ENCODE data around the gene HDAC9.

The HDAC9 gene

DNA sequence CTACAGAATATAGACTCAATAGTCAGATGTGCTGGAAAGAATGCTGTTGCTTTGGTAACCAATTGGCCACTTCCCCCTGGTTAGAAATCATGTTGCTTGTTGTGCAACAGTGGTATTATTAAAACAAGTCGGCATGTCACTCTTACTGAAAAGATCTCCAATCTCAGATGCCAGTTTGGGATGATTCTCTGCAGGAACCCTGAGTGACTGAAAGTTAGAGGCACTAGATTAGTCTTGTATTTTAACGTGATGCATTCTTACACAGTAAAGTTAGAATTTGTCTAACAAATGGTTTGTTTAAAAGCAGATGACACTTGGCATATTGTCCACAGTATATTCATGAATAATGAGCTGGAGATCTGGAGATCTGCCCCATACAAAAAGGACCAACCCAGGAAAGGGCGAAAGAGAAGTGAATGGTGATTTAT, 334.3 kb downstream of the HDAC9 start:
- no peak for DNase-seq (ENCODE audit: low spot score in 2 of 2)
- Mint-ChIP-seq H3K27ac (no peak overlapping the region), H3K4me1 (no peaks in the 10 kb centered on the region), H3K36me3 (peaks cover 5% of the 10 kb centered on the region), H3K4me3 (no peak overlapping the region), H3K9me3 (no peaks in the 10 kb centered on the region), H3K27me3 (no peaks in the 10 kb centered on the region)
- ATAC-seq (ENCODE audit: low read depth) = no peak

DNA sequence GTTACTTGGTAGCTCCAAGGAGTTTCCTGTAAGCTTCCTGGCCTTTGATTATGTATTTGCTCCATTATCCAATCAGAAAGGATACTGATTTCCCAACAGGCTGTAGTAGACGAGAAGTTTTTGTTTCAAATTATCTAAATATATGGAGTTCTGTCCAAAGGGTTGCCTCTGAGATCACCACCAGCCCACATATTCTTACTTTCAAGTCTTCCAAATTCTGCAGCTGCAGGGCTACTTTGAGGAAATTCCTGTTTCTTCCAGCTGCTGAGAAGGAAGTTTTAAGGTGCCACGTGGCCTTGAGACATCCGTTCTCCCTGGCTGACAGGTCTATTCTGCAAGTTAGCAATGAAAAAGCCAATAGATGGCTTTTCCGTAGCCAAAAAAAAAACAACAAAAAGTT, 335.9 kb downstream of the HDAC9 start:
- no peak for DNase-seq (ENCODE audit: low spot score in 2 of 2)
- Mint-ChIP-seq H3K9me3 (no peaks in the 10 kb centered on the region), H3K36me3 (peaks cover 9% of the 10 kb centered on the region), H3K4me3 (no peak overlapping the region), H3K4me1 (peaks cover 3% of the 10 kb centered on the region), H3K27me3 (no peaks in the 10 kb centered on the region), H3K27ac (no peak overlapping the region)
- no peak for ATAC-seq (ENCODE audit: low read depth)

- ATAC-seq (ENCODE audit: low read depth) (no peak), DNase-seq (ENCODE audit: low spot score in 2 of 2) (no peak)
- H3K27ac Mint-ChIP-seq = no peak overlapping the region
- H3K36me3 Mint-ChIP-seq = peaks cover 9% of the 10 kb centered on the region
- H3K4me3 Mint-ChIP-seq = no peak overlapping the region
- no peaks in the 10 kb centered on the region for H3K9me3 Mint-ChIP-seq
- H3K4me1 Mint-ChIP-seq = peaks cover 3% of the 10 kb centered on the region
- H3K27me3 Mint-ChIP-seq = no peaks in the 10 kb centered on the region
Observed at GRCh38 chr7:18831943-18832342, 336.4 kb downstream of the HDAC9 start.

DNA sequence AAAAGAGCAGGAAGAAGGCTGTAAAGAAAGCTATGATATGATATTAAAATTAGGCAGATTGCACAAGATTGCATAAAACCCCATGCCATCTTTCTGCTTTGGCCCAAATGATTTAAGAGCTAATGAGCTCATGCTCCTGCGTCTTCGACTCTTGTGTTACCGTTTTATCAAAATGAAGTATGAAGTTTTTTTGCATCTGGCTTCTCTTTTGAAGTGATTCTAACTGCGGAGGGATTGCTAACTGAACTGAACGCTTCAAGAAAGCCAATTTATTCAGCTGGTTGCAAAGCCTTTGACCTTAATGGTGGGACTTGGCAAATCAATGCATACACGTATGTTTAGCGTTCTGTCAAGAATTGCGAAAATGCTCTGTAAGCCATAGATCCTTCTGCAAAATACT, 339.0 kb downstream of the HDAC9 start:
- H3K36me3 Mint-ChIP-seq = peaks cover 9% of the 10 kb centered on the region
- peaks cover 3% of the 10 kb centered on the region for H3K4me1 Mint-ChIP-seq
- no peak for DNase-seq (ENCODE audit: low spot score in 2 of 2)
- no peak overlapping the region for H3K27ac Mint-ChIP-seq
- no peak overlapping the region for H3K4me3 Mint-ChIP-seq
- ATAC-seq (ENCODE audit: low read depth) = no peak
- H3K9me3 Mint-ChIP-seq = no peaks in the 10 kb centered on the region
- no peaks in the 10 kb centered on the region for H3K27me3 Mint-ChIP-seq

- Mint-ChIP-seq H3K9me3 (no peaks in the 10 kb centered on the region), H3K27ac (no peak overlapping the region), H3K4me3 (no peak overlapping the region), H3K36me3 (peaks cover 6% of the 10 kb centered on the region), H3K27me3 (no peaks in the 10 kb centered on the region), H3K4me1 (peaks cover 3% of the 10 kb centered on the region)
- no peak for ATAC-seq (ENCODE audit: low read depth)
- DNase-seq (ENCODE audit: low spot score in 2 of 2) = no peak
Observed at GRCh38 chr7:18835001-18835690, 339.6 kb downstream of the HDAC9 start.

GRCh38 chr7:18843979-18844378, 348.4 kb downstream of the HDAC9 start:
- H3K27ac Mint-ChIP-seq = no peak overlapping the region
- no peaks in the 10 kb centered on the region for H3K27me3 Mint-ChIP-seq
- no peaks in the 10 kb centered on the region for H3K36me3 Mint-ChIP-seq
- no peaks in the 10 kb centered on the region for H3K9me3 Mint-ChIP-seq
- DNase-seq (ENCODE audit: low spot score in 2 of 2) (no peak), ATAC-seq (ENCODE audit: low read depth) (no peak)
- H3K4me1 Mint-ChIP-seq = peaks cover 3% of the 10 kb centered on the region
- no peak overlapping the region for H3K4me3 Mint-ChIP-seq

DNA sequence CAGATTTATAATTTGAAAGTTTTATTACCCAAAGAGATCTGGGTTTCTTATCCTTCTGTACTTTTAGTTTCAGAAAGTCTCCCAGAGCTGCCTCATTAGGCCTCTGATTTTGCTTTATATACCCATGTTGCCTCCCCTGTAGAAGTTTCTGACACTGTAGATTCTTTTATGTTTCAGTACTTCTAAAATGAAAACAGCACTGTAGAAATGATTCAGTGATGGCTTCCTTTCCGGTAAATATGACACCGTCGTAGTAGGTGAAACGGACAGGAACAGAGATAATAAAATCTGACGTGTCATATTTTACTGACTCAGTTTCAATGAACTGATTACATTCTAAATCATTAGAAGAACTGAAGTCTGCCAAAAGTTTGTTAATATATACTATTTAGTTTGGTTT, 349.2 kb downstream of the HDAC9 start:
- Mint-ChIP-seq H3K9me3 (no peaks in the 10 kb centered on the region), H3K36me3 (no peaks in the 10 kb centered on the region), H3K27ac (no peak overlapping the region), H3K4me3 (no peak overlapping the region), H3K27me3 (no peaks in the 10 kb centered on the region), H3K4me1 (peaks cover 3% of the 10 kb centered on the region)
- DNase-seq (ENCODE audit: low spot score in 2 of 2) = no peak
- ATAC-seq (ENCODE audit: low read depth) = no peak

GRCh38 chr7:18845700-18846099, 350.2 kb downstream of the HDAC9 start:
- DNase-seq (ENCODE audit: low spot score in 2 of 2) (no peak), ATAC-seq (ENCODE audit: low read depth) (no peak)
- H3K4me3 Mint-ChIP-seq = no peak overlapping the region
- H3K36me3 Mint-ChIP-seq = no peaks in the 10 kb centered on the region
- no peaks in the 10 kb centered on the region for H3K27me3 Mint-ChIP-seq
- H3K4me1 Mint-ChIP-seq = peaks cover 3% of the 10 kb centered on the region
- no peak overlapping the region for H3K27ac Mint-ChIP-seq
- H3K9me3 Mint-ChIP-seq = no peaks in the 10 kb centered on the region

DNA sequence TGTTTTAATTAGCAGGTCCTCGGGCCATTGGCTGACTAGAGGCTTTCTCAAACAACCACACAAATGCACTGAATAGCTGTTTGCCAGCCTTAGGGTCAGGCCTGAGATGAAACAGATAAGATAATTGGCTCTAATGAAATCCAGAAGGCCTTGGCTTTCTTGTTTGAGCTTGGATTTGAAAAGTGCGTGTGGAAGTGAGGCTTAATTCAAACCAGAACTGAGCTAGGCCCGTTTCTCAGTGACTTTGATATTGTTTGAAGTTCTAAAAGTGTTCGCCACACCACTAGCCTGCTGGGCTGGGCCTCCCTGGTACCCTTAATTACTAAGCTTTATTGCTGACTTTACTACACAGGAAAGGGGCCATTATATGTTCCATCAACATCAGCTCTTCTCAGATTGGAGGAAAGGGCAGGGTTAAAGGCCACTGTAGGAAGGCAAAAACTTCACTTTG, 351.2 kb downstream of the HDAC9 start:
- Mint-ChIP-seq H3K4me3 (no peak overlapping the region), H3K4me1 (peaks cover 3% of the 10 kb centered on the region), H3K27ac (no peak overlapping the region), H3K36me3 (no peaks in the 10 kb centered on the region), H3K27me3 (no peaks in the 10 kb centered on the region), H3K9me3 (no peaks in the 10 kb centered on the region)
- DNase-seq (ENCODE audit: low spot score in 2 of 2) (no peak), ATAC-seq (ENCODE audit: low read depth) (no peak)

DNA sequence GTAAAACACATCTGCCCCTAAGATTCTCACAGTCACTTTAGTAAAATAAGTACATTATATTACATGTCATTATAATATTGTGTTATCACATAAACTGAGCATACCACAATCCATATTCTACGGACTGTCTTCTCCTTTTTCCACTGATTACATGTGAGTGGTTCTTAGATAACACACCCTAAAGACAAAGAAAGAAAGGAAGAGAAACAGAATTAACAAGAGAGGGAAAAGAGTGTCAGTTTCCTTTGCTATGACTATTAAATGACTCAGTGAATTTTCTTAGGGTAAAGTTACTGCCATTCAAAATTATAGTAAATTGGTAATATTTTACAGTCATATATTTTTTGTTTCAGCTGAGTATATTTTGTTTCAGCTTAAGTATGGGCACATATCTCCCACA, 353.6 kb downstream of the HDAC9 start:
- Mint-ChIP-seq H3K27ac (no peak overlapping the region), H3K9me3 (no peaks in the 10 kb centered on the region), H3K27me3 (no peaks in the 10 kb centered on the region), H3K36me3 (no peaks in the 10 kb centered on the region), H3K4me1 (no peaks in the 10 kb centered on the region), H3K4me3 (no peak overlapping the region)
- DNase-seq (ENCODE audit: low spot score in 2 of 2) (no peak), ATAC-seq (ENCODE audit: low read depth) (no peak)

DNA sequence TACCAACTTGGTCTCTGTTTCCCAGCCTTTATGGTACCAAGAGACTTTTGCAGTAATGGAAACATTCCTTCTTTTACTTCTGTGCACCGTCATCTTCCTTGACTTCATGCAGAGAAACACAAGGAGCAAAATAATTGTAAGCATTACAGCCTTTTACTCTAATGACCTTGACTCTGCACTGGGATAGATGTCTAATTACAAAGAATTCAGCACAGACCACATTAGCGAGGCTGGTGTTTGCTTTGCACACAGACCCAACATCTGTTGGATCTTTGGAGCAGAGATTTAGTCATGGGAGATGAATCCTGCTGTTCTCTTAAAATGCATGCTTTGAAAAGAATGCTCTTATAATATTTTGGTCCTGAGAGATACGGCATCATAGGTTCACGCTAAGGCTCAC, 360.2 kb downstream of the HDAC9 start:
- H3K36me3 Mint-ChIP-seq = no peaks in the 10 kb centered on the region
- H3K9me3 Mint-ChIP-seq = no peaks in the 10 kb centered on the region
- ATAC-seq (ENCODE audit: low read depth) (no peak), DNase-seq (ENCODE audit: low spot score in 2 of 2) (no peak)
- no peak overlapping the region for H3K4me3 Mint-ChIP-seq
- H3K4me1 Mint-ChIP-seq = no peaks in the 10 kb centered on the region
- H3K27ac Mint-ChIP-seq = no peak overlapping the region
- H3K27me3 Mint-ChIP-seq = no peaks in the 10 kb centered on the region

DNA sequence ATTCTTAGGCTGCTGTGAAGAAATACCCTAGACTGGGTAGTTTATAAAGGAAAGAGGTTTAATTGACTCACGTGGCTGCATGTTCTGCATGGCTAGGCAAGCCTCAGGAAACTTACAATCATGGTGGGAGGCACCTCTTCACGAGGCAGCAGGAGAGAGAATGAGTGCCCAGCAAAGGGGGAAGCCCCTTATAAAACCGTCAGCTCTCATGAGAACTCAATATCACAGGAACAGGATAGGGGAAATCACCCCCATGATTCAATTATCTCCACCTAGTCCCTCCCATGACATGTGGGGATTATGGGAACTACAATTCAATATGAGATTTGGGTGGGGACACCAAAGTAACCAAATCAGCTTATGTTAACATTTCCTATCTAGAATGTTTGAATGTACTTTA, 362.7 kb downstream of the HDAC9 start:
- Mint-ChIP-seq H3K36me3 (no peaks in the 10 kb centered on the region), H3K27me3 (no peaks in the 10 kb centered on the region), H3K4me1 (no peaks in the 10 kb centered on the region), H3K9me3 (no peaks in the 10 kb centered on the region), H3K27ac (no peak overlapping the region), H3K4me3 (no peak overlapping the region)
- ATAC-seq (ENCODE audit: low read depth) (no peak), DNase-seq (ENCODE audit: low spot score in 2 of 2) (no peak)

GRCh38 chr7:18859318-18859717, 363.8 kb downstream of the HDAC9 start:
- H3K27me3 Mint-ChIP-seq = no peaks in the 10 kb centered on the region
- ATAC-seq (ENCODE audit: low read depth) (no peak), DNase-seq (ENCODE audit: low spot score in 2 of 2) (no peak)
- H3K9me3 Mint-ChIP-seq = no peaks in the 10 kb centered on the region
- no peaks in the 10 kb centered on the region for H3K36me3 Mint-ChIP-seq
- H3K27ac Mint-ChIP-seq = no peak overlapping the region
- H3K4me1 Mint-ChIP-seq = no peaks in the 10 kb centered on the region
- no peak overlapping the region for H3K4me3 Mint-ChIP-seq

DNA sequence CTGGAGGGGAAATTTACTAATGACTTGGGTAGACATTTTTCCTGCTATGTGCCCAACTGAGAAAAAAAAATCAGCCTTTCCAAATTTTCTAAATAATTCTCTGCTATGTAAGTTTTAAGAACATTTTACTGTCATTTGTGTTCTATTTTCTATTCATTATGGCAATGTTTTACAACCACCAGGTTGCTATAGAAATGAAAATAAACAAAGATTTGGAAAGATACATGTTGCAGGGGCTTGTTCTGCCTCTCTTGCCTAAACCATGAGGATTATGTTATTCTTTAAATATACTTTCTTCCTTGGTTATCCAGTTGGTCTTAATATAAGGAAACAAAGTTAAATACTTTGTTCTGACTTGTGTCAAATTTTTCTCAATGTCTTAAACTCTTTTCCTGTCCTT, 364.7 kb downstream of the HDAC9 start:
- Mint-ChIP-seq H3K27me3 (no peaks in the 10 kb centered on the region), H3K27ac (no peak overlapping the region), H3K9me3 (no peaks in the 10 kb centered on the region), H3K36me3 (no peaks in the 10 kb centered on the region), H3K4me3 (no peak overlapping the region), H3K4me1 (no peaks in the 10 kb centered on the region)
- ATAC-seq (ENCODE audit: low read depth) (no peak), DNase-seq (ENCODE audit: low spot score in 2 of 2) (no peak)

GRCh38 chr7:18861514-18862118, 366.1 kb downstream of the HDAC9 start:
- no peak overlapping the region for H3K4me3 Mint-ChIP-seq
- no peaks in the 10 kb centered on the region for H3K9me3 Mint-ChIP-seq
- H3K4me1 Mint-ChIP-seq = no peaks in the 10 kb centered on the region
- no peak for ATAC-seq (ENCODE audit: low read depth)
- H3K27me3 Mint-ChIP-seq = no peaks in the 10 kb centered on the region
- DNase-seq (ENCODE audit: low spot score in 2 of 2) = no peak
- no peaks in the 10 kb centered on the region for H3K36me3 Mint-ChIP-seq
- H3K27ac Mint-ChIP-seq = no peak overlapping the region
